ENCODE data around the gene SHISAL2A.

DNA sequence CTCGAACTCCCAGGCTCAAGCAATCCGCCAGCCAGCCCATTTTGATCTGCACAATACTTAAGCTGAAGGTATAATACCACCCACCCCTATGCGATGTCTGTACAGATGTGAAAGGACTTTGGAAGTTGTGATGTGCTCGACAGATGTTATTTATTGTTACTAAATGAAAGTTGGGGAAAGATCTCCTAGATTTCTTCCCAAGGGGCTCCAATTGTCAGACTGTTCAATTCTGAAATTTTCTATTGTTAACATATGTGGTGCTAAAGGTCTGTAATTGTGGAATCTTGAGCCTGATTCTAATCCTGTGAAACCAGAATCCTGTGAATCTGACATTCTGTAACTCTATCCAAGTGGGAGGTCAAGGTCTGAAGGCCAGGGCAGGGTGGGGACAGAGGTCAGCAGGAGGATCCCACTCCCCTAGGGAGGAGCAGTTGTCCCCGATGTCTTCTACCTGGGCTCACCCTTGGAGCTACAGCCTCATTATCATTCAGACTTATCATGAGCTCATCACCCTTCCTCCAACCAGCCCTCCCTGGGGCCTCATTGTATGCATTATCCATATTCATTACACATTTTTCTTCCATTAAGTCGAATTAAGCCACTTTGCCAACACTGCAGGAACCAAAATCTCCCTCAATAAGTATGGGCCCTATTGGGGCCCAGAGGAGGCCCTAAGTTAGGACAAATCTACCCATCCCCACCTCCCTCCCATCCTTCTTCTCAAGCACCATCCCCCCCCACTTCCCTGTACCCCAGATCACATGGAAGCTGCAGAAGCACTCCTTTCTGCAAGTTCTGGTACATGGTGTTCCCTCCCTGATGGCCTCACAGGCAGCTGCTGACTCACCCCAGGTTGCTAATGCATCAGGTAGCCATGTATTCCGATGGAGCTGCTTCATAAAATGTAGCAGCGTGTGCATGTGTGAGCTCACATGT, 32.3 kb downstream of the SHISAL2A start:
- TF ChIP-seq, protein P1, sequence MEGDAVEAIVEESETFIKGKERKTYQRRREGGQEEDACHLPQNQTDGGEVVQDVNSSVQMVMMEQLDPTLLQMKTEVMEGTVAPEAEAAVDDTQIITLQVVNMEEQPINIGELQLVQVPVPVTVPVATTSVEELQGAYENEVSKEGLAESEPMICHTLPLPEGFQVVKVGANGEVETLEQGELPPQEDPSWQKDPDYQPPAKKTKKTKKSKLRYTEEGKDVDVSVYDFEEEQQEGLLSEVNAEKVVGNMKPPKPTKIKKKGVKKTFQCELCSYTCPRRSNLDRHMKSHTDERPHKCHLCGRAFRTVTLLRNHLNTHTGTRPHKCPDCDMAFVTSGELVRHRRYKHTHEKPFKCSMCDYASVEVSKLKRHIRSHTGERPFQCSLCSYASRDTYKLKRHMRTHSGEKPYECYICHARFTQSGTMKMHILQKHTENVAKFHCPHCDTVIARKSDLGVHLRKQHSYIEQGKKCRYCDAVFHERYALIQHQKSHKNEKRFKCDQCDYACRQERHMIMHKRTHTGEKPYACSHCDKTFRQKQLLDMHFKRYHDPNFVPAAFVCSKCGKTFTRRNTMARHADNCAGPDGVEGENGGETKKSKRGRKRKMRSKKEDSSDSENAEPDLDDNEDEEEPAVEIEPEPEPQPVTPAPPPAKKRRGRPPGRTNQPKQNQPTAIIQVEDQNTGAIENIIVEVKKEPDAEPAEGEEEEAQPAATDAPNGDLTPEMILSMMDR (IDR thresholded peaks at IDR 0.05), result no peak
- TF ChIP-seq EP300 (IDR thresholded peaks at IDR 0.05), result no peak
